ENCODE results near the gene CFLAR. TPM values are rescaled to one million over a fixed set of nuclear protein-coding genes. Genes with fewer than 3 reads are reported as not detected.
A peak's percentile ranks its signal among the peaks of the same experiment; 100 is the strongest.

CFLAR gene
- total RNA-seq, 2 experiments from 2014 or later: 214 to 222 TPM

DNA sequence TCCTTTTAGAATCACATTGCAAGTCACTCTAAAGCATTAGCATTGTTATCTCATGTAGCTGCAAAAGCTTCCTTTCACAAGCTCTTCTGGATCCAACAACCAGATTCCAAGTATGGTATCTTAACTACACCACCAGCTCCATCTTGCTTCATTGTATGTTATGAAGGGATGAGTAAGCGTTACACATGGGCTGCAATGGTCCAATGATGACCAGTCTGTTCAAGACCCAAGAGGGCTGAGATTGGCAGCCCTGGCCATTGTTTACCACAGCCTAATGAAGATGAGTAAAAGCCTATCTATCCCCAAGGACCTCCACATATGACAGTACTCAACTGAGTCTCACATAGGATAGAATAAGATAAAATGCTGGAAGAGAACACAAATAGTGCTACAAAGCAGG is 6.3 kb downstream of the CFLAR start:
- Mint-ChIP-seq H3K36me3 (ENCODE audit: low read depth) (peaks cover 53% of the 10 kb centered on the region), H3K27me3 (ENCODE audit: low read depth) (no peaks in the 10 kb centered on the region), H3K9me3 (no peaks in the 10 kb centered on the region), H3K27ac (peak overlapping the region; percentile 100), H3K4me3 (peak overlapping the region; percentile 96), H3K4me1 (ENCODE audit: low read depth) (peaks cover 57% of the 10 kb centered on the region)
- CTCF ChIA-PET: interaction anchor here (0.5 to 1.2 kb wide), 8 partner anchors 9 to 258 kb away, joined by 3 to 5 read pairs (median 4); partner anchors contain the start of gene CASP10
- intact Hi-C loops (cut with micrococcal nuclease): no loop called here
- no peak for DNase-seq

DNA sequence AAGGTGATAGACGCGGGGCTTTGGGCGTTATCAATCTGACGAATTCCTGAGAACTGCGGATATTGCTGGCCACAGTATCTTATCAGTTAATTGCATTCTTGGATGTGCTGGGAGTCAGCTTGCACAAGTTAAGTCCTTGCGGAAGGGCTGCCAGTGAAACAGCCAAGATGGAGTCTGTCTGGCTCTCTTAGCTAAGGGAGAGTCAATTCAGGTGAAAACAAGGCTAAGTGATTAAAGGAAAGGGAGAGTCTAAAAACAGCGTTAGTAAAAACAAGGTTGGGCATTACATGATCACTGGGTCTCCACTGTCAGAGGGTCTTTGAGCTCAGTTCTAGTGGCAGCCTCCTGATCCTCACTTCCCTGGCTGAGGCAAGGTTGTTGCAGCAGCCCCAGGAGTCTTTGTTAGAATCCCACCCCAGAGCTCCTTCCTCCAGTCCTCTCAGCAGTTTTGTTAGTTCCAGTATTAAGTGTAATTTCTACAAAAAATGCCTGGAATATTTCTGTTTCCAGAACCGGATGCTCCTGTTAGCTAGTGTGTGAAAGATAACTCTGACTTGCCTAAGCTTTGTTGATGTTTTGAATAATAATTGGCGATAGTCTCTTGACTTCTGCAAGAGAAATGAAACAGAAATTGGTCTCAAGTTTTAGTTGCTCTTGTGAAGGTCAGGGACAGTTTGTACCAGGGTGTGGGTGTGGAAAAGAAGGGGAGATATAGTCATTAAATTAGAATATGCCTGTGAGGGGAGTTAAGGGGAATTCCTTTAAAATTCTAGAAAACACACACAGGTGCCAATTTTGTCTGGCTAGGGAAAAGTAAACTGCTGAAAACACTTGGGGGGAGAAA is 10.6 kb downstream of the CFLAR start:
- intact Hi-C loops (cut with micrococcal nuclease): no loop called here

DNA sequence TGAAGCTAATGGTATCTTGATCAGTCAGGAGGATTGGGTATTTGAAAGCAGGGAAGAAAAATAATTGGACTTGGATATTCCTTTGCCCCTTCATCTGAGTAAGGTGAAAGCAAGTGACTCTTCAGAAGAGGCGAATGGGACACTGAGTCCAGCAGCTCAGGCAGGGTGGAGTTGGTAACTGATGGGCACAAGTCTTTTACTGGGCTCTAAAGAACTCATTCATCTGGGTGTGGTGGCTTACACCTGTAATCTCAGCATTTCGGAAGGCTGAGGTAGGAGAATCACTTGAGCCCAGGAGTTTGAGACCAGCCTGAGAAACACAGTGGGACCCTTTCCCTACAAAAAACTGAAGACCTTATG is 11.2 kb downstream of the CFLAR start:
- CTCF ChIA-PET: interaction anchor here (0.6 to 1.0 kb wide), 3 partner anchors 136 to 1529 kb away, joined by 3 read pairs; no protein-coding TSS in a partner anchor
- no peaks in the 10 kb centered on the region for H3K9me3 Mint-ChIP-seq
- DNase-seq: no peak
- peaks cover 54% of the 10 kb centered on the region for H3K36me3 Mint-ChIP-seq (ENCODE audit: low read depth)
- peak overlapping the region; percentile 100 for H3K27ac Mint-ChIP-seq
- peaks cover 65% of the 10 kb centered on the region for H3K4me1 Mint-ChIP-seq (ENCODE audit: low read depth)
- H3K27me3 Mint-ChIP-seq (ENCODE audit: low read depth): no peaks in the 10 kb centered on the region
- H3K4me3 Mint-ChIP-seq: peak overlapping the region; percentile 82
- intact Hi-C loops (cut with micrococcal nuclease): no loop called here

More for the DNA sequence above, 10.6 kb downstream of the CFLAR start:
- Mint-ChIP-seq H3K9me3 (no peaks in the 10 kb centered on the region), H3K4me1 (ENCODE audit: low read depth) (peaks cover 71% of the 10 kb centered on the region), H3K27me3 (ENCODE audit: low read depth) (no peaks in the 10 kb centered on the region), H3K4me3 (peak overlapping the region; percentile 82), H3K36me3 (ENCODE audit: low read depth) (peaks cover 53% of the 10 kb centered on the region), H3K27ac (peak overlapping the region; percentile 100)
- DNase-seq: no peak
- CTCF ChIA-PET: interaction anchor here (0.7 to 1.0 kb wide), 3 partner anchors 136 to 225 kb away, joined by 3 read pairs; no protein-coding TSS in a partner anchor

DNA sequence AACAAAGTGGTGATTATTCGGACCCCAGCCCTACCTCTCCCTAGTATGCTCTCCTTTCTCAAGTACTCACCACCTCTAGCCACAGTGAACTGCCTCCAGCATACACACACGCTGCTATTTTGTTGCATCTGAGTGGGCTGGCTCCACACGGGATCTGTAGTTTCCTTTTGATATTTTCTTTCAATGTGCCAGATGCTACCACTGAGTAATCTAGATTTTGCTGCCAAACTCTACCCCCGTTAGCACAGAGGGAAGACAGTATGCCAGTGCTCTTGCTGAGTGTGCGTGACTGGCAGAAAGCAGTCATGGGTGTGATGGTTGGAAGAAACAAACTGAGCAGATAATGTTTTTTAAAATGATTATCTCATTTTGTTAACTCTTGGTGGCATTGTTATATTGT is 11.6 kb downstream of the CFLAR start:
- peaks cover 52% of the 10 kb centered on the region for H3K36me3 Mint-ChIP-seq (ENCODE audit: low read depth)
- peak overlapping the region; percentile 82 for H3K4me3 Mint-ChIP-seq
- CTCF ChIA-PET: interaction anchor here (0.6 to 1.0 kb wide), 3 partner anchors 31 to 1528 kb away, joined by 3 read pairs; no protein-coding TSS in a partner anchor
- intact Hi-C loops (cut with micrococcal nuclease): no loop called here
- H3K27ac Mint-ChIP-seq: peak overlapping the region; percentile 100
- no peaks in the 10 kb centered on the region for H3K27me3 Mint-ChIP-seq (ENCODE audit: low read depth)
- H3K9me3 Mint-ChIP-seq: no peaks in the 10 kb centered on the region
- H3K4me1 Mint-ChIP-seq (ENCODE audit: low read depth): peaks cover 62% of the 10 kb centered on the region
- DNase-seq: peak; percentile 76

DNA sequence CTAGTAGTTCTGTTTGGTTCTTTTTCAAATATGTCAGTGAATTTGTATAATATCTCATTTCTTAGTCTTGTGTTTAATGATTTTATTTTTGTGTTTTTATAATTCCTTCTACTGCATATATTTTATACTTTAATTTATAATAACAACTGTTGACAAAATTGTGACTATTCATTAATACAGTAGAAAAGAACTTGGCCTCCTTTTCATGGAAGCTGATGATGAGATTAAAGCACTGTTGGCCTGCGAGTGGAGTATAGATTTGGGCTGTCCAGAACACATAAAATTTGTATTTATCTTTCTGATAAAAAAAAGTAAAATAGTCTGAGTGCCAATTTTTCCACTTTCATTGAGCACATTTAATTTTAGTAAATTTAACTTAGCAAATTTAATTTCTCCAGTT is 12.1 kb downstream of the CFLAR start:
- DNase-seq: no peak
- peak overlapping the region; percentile 100 for H3K27ac Mint-ChIP-seq
- CTCF ChIA-PET: interaction anchor here (1.0 kb wide), 1 partner anchor 30 kb away, joined by 3 read pairs; no protein-coding TSS in a partner anchor
- no peaks in the 10 kb centered on the region for H3K27me3 Mint-ChIP-seq (ENCODE audit: low read depth)
- no peaks in the 10 kb centered on the region for H3K9me3 Mint-ChIP-seq
- H3K4me3 Mint-ChIP-seq: peak overlapping the region; percentile 82
- intact Hi-C loops (cut with micrococcal nuclease): no loop called here
- H3K4me1 Mint-ChIP-seq (ENCODE audit: low read depth): peaks cover 62% of the 10 kb centered on the region
- peaks cover 52% of the 10 kb centered on the region for H3K36me3 Mint-ChIP-seq (ENCODE audit: low read depth)

DNA sequence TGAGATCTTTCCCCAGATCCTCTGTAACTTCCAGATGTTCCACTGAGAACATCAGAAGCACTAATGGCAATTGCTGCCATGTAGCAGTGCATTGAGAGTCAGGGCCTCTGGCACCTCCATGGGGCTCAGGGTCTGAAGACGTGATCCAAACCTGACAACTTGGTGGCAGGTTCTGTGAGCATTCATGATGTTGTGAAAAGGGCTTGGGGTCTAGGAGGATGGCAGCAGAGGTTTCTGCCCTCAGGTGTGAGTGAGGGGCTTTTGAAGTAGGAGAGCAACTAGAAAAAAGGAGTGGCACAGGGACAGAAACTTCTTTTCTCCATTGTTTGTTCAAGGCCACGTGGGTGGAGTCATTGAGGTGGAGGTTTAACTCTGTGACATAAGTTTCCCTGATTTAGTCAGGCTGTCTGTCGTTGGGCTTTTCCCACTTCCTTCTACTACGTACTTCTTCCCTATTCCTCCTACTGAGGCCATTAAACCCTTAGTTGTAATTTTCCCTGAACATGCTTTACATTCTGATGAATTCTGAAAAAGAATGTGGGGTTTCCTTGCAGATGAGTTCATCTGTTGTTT is 13.1 kb downstream of the CFLAR start:
- intact Hi-C loops (cut with micrococcal nuclease): loop anchor here (1.0 kb wide), 9 partner anchors 12 to 416 kb away; partner anchors contain the start of genes NIF3L1 and PPIL3
- peaks cover 54% of the 10 kb centered on the region for H3K36me3 Mint-ChIP-seq (ENCODE audit: low read depth)
- H3K9me3 Mint-ChIP-seq: no peaks in the 10 kb centered on the region
- peak overlapping the region; percentile 96 for H3K27ac Mint-ChIP-seq
- peak; percentile 78 for DNase-seq
- H3K4me1 Mint-ChIP-seq (ENCODE audit: low read depth): peaks cover 60% of the 10 kb centered on the region
- H3K27me3 Mint-ChIP-seq (ENCODE audit: low read depth): no peaks in the 10 kb centered on the region
- H3K4me3 Mint-ChIP-seq: peak overlapping the region; percentile 76
- CTCF ChIA-PET: interaction anchor here (1.0 to 4.6 kb wide), 3 partner anchors 11 to 53 kb away, joined by 3 to 56 read pairs (median 9); partner anchors contain the start of genes CASP10 and CFLAR

DNA sequence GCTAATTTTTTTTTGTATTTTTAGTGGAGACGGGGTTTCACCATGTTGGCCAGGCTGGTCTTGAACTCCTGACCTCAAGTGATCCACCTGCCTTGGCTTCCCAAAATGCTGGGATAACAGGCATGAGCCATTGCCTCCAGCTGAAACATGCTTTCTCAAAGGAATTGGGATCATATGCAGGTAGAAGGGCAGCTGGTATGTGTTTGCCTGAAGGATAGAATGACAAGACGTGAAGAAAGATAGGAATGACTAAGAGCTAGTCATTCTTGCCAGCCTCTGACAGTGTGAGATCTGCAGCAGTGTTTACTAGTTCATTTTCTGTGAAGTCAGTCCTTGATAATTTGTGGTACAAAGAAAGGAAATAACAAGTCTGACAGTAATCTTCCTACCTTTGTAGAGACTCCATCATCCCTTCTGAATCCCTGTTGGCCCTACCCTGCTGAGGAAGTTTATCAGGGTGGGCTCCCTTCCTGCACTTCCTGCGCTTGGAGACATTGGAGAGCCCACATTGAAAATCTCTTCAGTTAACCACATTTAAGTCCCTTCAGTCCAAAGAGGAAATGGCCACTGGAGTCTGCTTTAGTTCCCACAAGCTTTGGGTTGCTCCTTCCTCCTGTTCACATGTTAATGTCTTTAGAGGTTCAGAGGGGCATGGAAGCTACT is 14.7 kb downstream of the CFLAR start:
- Mint-ChIP-seq H3K9me3 (no peaks in the 10 kb centered on the region), H3K27ac (peak overlapping the region; percentile 96), H3K4me3 (peak overlapping the region; percentile 76), H3K36me3 (ENCODE audit: low read depth) (peaks cover 60% of the 10 kb centered on the region), H3K4me1 (ENCODE audit: low read depth) (peaks cover 56% of the 10 kb centered on the region), H3K27me3 (ENCODE audit: low read depth) (no peaks in the 10 kb centered on the region)
- intact Hi-C loops (cut with micrococcal nuclease): loop anchor here (1.0 kb wide), 1 partner anchor 53 kb away; the partner anchor contains the start of gene CASP10
- peak; percentile 68 for DNase-seq
- CTCF ChIA-PET: interaction anchor here (1.0 to 4.6 kb wide), 6 partner anchors 8 to 269 kb away, joined by 3 to 56 read pairs (median 8); partner anchors contain the start of genes CASP10 and CFLAR

DNA sequence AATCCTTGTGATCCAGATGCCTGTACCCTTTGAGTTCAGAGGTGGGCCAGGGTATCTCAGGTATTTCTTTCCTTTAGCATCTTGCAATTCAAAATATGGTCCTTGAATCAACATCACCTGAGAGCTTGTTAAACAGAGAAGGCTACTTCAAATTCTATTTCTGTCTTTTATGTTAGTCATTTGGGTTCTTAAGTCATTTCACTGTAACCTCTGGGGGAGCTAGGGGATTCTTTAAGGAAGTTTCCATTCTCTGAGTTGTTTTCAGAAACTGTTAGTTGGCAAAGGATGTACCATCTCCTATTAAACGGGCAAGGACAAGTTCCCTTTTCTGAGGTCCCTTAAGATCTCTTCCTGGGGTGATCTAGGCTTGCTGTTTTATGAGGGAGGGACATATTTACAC is 16.6 kb downstream of the CFLAR start:
- CTCF ChIA-PET: interaction anchor here (0.7 to 4.6 kb wide), 6 partner anchors 10 to 100 kb away, joined by 3 to 56 read pairs (median 8); partner anchors contain the start of gene CFLAR
- peak overlapping the region; percentile 96 for H3K27ac Mint-ChIP-seq
- DNase-seq: no peak
- H3K9me3 Mint-ChIP-seq: no peaks in the 10 kb centered on the region
- H3K36me3 Mint-ChIP-seq (ENCODE audit: low read depth): peaks cover 72% of the 10 kb centered on the region
- no peaks in the 10 kb centered on the region for H3K27me3 Mint-ChIP-seq (ENCODE audit: low read depth)
- peak overlapping the region; percentile 76 for H3K4me3 Mint-ChIP-seq
- intact Hi-C loops (cut with micrococcal nuclease): loop anchor here (1.0 kb wide), 2 partner anchors 19 to 61 kb away; partner anchors contain the start of gene HYCC2
- H3K4me1 Mint-ChIP-seq (ENCODE audit: low read depth): peaks cover 56% of the 10 kb centered on the region

DNA sequence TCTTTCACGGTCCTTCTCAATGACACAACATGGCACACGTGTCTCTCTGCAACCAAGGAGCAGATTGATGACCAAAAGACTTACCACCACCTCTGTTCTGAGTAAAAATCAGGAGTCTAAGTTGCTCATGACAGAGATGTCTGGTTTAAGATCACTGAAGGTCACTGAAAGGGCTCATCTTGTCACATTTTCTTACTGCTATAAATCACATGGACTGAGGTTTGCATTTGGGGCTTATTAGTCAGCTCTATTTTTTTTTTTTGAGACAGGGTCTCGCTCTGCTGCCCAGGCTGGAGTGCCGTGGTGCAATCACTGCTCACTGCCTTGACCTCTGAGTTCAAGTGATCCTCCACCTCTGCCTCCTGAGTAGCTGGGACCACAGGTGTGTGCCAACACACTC is 19.4 kb downstream of the CFLAR start:
- peaks cover 87% of the 10 kb centered on the region for H3K36me3 Mint-ChIP-seq (ENCODE audit: low read depth)
- peak overlapping the region; percentile 77 for H3K27ac Mint-ChIP-seq
- intact Hi-C loops (cut with micrococcal nuclease): no loop called here
- H3K4me3 Mint-ChIP-seq: peak overlapping the region; percentile 3
- CTCF ChIA-PET: interaction anchor here (0.6 to 4.5 kb wide), 5 partner anchors 17 to 1255 kb away, joined by 3 to 12 read pairs (median 4); no protein-coding TSS in a partner anchor
- peaks cover 56% of the 10 kb centered on the region for H3K4me1 Mint-ChIP-seq (ENCODE audit: low read depth)
- H3K9me3 Mint-ChIP-seq: no peaks in the 10 kb centered on the region
- H3K27me3 Mint-ChIP-seq (ENCODE audit: low read depth): no peaks in the 10 kb centered on the region
- no peak for DNase-seq

DNA sequence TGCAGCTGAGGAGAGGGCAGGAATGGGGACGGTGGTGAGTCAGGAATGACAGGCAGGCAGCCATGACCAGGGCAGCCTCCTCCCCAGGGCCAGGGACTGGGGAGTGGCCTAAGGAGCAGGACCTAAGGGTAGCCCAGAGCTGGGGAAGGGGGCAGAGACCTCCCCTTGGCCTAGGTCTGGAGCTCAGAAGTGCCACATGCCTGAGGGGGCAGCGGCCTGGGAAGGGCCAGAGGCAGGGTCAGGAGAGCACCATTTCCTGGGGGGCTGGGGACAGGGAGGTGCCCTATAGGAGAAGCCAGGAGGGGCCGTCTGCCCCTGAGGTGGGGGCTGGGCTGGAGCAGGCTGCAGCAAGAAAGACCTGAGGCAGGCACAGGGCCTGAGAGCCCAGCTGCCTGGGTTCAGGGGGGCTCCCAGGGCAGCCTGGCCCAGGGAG is 20.9 kb downstream of the CFLAR start:
- no peak overlapping the region for H3K4me3 Mint-ChIP-seq
- peaks cover 61% of the 10 kb centered on the region for H3K4me1 Mint-ChIP-seq (ENCODE audit: low read depth)

DNA sequence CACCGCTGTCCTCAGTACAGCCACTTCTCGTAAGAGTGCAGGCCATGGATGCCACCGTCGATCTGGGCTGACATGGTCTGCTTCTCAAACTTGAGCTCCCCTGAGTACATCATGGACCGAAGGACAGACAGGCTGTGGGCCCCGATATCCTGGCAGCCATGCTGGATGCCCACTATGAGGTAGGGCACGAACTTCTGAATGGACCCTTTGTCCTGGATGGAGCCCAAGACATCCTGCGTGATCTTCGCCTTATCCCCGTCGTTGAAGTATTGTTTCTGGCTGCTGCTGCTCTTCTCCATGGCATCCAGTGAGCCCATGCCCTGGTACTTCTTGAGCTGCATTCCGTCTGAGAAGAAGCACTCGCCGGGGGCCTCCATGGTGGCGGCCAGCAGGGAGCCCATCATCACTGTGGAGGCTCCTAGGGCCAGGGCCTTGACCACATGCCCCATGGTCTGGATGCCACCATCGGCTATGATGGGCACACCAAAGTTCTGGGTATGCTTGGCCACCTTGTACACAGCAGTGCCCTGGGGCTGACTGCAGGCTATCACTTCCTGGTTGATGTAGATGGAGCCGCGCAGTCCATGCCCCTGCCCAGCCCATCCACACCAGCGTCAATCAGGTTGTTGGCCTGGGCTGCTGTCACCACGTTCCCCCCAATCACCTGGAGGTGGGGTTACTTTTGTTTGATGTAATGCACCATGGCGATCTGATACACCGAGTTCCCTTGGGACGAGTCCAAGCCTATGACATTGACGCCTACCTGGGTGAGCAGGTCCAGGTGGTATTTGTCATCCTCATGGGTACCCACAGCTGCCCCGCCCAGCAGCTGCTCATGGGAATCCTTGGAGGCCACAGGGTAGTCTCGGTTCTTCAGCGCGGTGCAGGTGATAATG is 21.8 kb downstream of the CFLAR start:
- CTCF ChIA-PET: interaction anchor here (4.5 kb wide), 1 partner anchor 20 kb away, joined by 12 read pairs; no protein-coding TSS in a partner anchor

More for the DNA sequence above, 20.9 kb downstream of the CFLAR start:
- no peak for DNase-seq
- intact Hi-C loops (cut with micrococcal nuclease): no loop called here
- Mint-ChIP-seq H3K27ac (peak overlapping the region; percentile 77), H3K36me3 (ENCODE audit: low read depth) (peaks cover 82% of the 10 kb centered on the region), H3K27me3 (ENCODE audit: low read depth) (no peaks in the 10 kb centered on the region), H3K9me3 (no peaks in the 10 kb centered on the region)
- CTCF ChIA-PET: interaction anchor here (4.5 kb wide), 1 partner anchor 21 kb away, joined by 12 read pairs; no protein-coding TSS in a partner anchor

More for the DNA sequence above, 21.8 kb downstream of the CFLAR start:
- DNase-seq: no peak
- peaks cover 59% of the 10 kb centered on the region for H3K4me1 Mint-ChIP-seq (ENCODE audit: low read depth)
- H3K27me3 Mint-ChIP-seq (ENCODE audit: low read depth): no peaks in the 10 kb centered on the region
- intact Hi-C loops (cut with micrococcal nuclease): no loop called here
- peaks cover 75% of the 10 kb centered on the region for H3K36me3 Mint-ChIP-seq (ENCODE audit: low read depth)
- H3K4me3 Mint-ChIP-seq: no peak overlapping the region
- no peak overlapping the region for H3K27ac Mint-ChIP-seq
- H3K9me3 Mint-ChIP-seq: no peaks in the 10 kb centered on the region

Data from activated naive CD4-positive, alpha-beta T cell treated with anti-CD3 and anti-CD28 coated beads for 36 hours (primary cell).